ENCODE measurements around the gene ULBP3.
"Not testable (repeated sequence)": the region's sequence is repeated elsewhere in the genome, so short reads cannot be mapped to it uniquely, and the experiment has no call there.

DNA sequence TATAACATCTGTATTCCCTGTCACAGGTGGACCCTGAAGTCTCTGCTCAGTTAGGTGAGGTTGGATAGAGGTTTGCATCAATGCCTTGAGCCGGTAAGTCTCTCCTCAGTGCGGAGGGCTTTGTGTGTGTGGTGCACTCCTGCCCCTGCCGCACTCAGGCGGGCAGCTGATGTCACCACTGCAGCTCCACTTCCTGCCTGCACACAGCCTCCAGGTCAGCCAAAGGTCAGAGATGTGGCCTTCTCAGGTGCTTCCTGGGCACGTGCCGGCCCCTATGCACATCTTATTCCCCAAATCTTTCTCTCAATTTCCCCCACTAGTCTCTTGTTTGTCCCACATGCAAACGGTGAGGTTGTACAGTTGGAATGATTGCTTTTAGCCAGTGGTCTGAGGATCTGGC is 8.9 kb downstream of the ULBP3 start:
- TF ChIP-seq, protein P1, sequence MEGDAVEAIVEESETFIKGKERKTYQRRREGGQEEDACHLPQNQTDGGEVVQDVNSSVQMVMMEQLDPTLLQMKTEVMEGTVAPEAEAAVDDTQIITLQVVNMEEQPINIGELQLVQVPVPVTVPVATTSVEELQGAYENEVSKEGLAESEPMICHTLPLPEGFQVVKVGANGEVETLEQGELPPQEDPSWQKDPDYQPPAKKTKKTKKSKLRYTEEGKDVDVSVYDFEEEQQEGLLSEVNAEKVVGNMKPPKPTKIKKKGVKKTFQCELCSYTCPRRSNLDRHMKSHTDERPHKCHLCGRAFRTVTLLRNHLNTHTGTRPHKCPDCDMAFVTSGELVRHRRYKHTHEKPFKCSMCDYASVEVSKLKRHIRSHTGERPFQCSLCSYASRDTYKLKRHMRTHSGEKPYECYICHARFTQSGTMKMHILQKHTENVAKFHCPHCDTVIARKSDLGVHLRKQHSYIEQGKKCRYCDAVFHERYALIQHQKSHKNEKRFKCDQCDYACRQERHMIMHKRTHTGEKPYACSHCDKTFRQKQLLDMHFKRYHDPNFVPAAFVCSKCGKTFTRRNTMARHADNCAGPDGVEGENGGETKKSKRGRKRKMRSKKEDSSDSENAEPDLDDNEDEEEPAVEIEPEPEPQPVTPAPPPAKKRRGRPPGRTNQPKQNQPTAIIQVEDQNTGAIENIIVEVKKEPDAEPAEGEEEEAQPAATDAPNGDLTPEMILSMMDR (IDR thresholded peaks at IDR 0.05) = not testable (repeated sequence)
- not testable (repeated sequence) for TF ChIP-seq EP300 (IDR thresholded peaks at IDR 0.05)

All from gastroesophageal sphincter (tissue), 3 donors.